Astrocyte (in vitro differentiated cells and primary cell): Measurements from ENCODE around the gene MS4A6E. TPM values are rescaled to one million over a fixed set of nuclear protein-coding genes. Genes with fewer than 3 reads are reported as not detected.
A peak's percentile ranks its signal among the peaks of the same experiment; 100 is the strongest.
"Not testable (repeated sequence)": the region's sequence is repeated elsewhere in the genome, so short reads cannot be mapped to it uniquely, and the experiment has no call there.

Source experiments
- DNase-seq: peaks from one replicate; pipeline ENCODE4 v3.0.0-alpha.2; 2010; ENCODE audit warnings: low read depth
- FAIRE-seq: peaks from 2 replicates; lab custom pipeline; 2011; peaks lifted over from hg19 to GRCh38; lab: Jason Lieb, UNC
- H2AFZ ChIP-seq: 2 replicates; pipeline ENCODE4 v1.6.0; 2012; ENCODE audit warnings: low read depth, low read length, inconsistent platforms
- H3K27ac ChIP-seq: 2 replicates; pipeline ENCODE4 v1.5.1; 2011; ENCODE audit warnings: low read depth, low read length, inconsistent platforms
- H3K27me3 ChIP-seq: 2 replicates; pipeline ENCODE4 v1.6.0; 2011; ENCODE audit warnings: low read length, inconsistent platforms; ENCODE audit not compliant: insufficient read depth
- H3K36me3 ChIP-seq: 2 replicates; pipeline ENCODE4 v1.5.1; 2011; ENCODE audit warnings: low read length, inconsistent platforms; ENCODE audit not compliant: insufficient read depth
- H3K4me1 ChIP-seq: 2 replicates; pipeline ENCODE4 v1.5.1; 2011; ENCODE audit warnings: low read length, inconsistent platforms; ENCODE audit not compliant: insufficient read depth
- H3K4me2 ChIP-seq: 2 replicates; pipeline ENCODE4 v1.6.0; 2012; ENCODE audit warnings: low read length, inconsistent platforms
- H3K4me3 ChIP-seq: 2 replicates; pipeline ENCODE4 v1.5.1; 2011; ENCODE audit warnings: low read depth, mild to moderate bottlenecking, low read length, inconsistent platforms; ENCODE audit not compliant: insufficient read depth
- H3K79me2 ChIP-seq: 2 replicates; pipeline ENCODE4 v1.6.0; 2012; ENCODE audit warnings: mild to moderate bottlenecking, low read length, inconsistent platforms; ENCODE audit not compliant: insufficient read depth
- H3K9ac ChIP-seq: 2 replicates; pipeline ENCODE4 v1.6.0; 2012; ENCODE audit warnings: mild to moderate bottlenecking, low read length, inconsistent platforms
- H3K9me3 ChIP-seq: 2 replicates; pipeline ENCODE4 v1.5.1; 2012; ENCODE audit warnings: low read depth, mild to moderate bottlenecking, low read length, inconsistent platforms; ENCODE audit not compliant: insufficient read depth
- H4K20me1 ChIP-seq: 2 replicates; pipeline ENCODE4 v1.6.0; 2012; ENCODE audit warnings: low read length, inconsistent platforms; ENCODE audit not compliant: insufficient read depth
- H3K27ac Mint-ChIP-seq: one replicate; pipeline ENCODE4 v1.8.0; 2021; ENCODE audit warnings: mild to moderate bottlenecking, mixed read lengths; ENCODE audit not compliant: unreplicated experiment
- H3K27me3 Mint-ChIP-seq: one replicate; pipeline ENCODE4 v1.8.0; 2021; ENCODE audit warnings: low read depth, mixed read lengths; ENCODE audit not compliant: unreplicated experiment
- H3K36me3 Mint-ChIP-seq: one replicate; pipeline ENCODE4 v1.8.0; 2021; ENCODE audit warnings: low read depth, mixed read lengths; ENCODE audit not compliant: unreplicated experiment
- H3K4me1 Mint-ChIP-seq: one replicate; pipeline ENCODE4 v1.8.0; 2021; ENCODE audit warnings: low read depth, mixed read lengths; ENCODE audit not compliant: unreplicated experiment
- H3K4me3 Mint-ChIP-seq: one replicate; pipeline ENCODE4 v1.8.0; 2021; ENCODE audit warnings: mild to moderate bottlenecking, moderate library complexity, mixed read lengths; ENCODE audit not compliant: unreplicated experiment
- H3K9me3 Mint-ChIP-seq: one replicate; pipeline ENCODE4 v1.8.0; 2021; ENCODE audit warnings: mild to moderate bottlenecking, mixed read lengths; ENCODE audit not compliant: unreplicated experiment
- EZH2 ChIP-seq: IDR thresholded peaks from 2 replicates; pipeline ENCODE4 v1.6.1; 2012; ENCODE audit warnings: mild to moderate bottlenecking, low read length, inconsistent platforms; ENCODE audit not compliant: insufficient read depth
- total RNA-seq: library from RNA; stranded (reverse); gene quantifications from 2 replicates; pipeline ENCODE4 v1.2.1, GENCODE V29; 2021
- TF ChIP-seq, protein P1 (sequence below): IDR thresholded peaks from 2 replicates; pipeline ENCODE4 v1.5.1; 2011; ENCODE audit warnings: low read depth, mild to moderate bottlenecking, inconsistent platforms, low read length, moderate library complexity; ENCODE audit not compliant: insufficient read depth

Gene MS4A6E
- total RNA-seq, 1 donor from 2014 or later: not detected

DNA sequence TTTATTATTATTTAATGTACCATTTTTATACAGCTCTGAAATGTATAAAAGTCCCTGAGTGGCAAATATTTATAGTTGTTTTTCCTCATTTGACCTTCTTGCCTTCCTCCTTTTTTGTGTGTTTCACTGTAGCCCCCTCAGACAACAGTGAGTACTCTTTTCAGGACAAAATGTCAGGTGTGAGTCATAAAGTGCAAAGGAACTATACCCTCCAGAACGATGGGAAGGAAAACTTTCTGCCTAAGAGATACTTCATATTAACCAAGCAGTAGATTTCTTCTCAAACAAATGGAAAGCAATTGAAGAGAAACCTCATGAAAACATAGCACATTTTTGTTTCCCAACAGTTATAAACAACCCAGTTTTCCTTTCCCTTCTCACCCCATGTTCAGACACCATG, 35.2 kb downstream of the MS4A6E start:
- Mint-ChIP-seq H3K36me3 (no peaks in the 10 kb centered on the region), H3K4me1 (no peaks in the 10 kb centered on the region), H3K27ac (no peak overlapping the region), H3K4me3 (no peak overlapping the region), H3K27me3 (peaks cover 4% of the 10 kb centered on the region), H3K9me3 (peaks cover 7% of the 10 kb centered on the region)
- TF ChIP-seq, protein P1, sequence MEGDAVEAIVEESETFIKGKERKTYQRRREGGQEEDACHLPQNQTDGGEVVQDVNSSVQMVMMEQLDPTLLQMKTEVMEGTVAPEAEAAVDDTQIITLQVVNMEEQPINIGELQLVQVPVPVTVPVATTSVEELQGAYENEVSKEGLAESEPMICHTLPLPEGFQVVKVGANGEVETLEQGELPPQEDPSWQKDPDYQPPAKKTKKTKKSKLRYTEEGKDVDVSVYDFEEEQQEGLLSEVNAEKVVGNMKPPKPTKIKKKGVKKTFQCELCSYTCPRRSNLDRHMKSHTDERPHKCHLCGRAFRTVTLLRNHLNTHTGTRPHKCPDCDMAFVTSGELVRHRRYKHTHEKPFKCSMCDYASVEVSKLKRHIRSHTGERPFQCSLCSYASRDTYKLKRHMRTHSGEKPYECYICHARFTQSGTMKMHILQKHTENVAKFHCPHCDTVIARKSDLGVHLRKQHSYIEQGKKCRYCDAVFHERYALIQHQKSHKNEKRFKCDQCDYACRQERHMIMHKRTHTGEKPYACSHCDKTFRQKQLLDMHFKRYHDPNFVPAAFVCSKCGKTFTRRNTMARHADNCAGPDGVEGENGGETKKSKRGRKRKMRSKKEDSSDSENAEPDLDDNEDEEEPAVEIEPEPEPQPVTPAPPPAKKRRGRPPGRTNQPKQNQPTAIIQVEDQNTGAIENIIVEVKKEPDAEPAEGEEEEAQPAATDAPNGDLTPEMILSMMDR: no peak
- no peak overlapping the region for H3K4me3 ChIP-seq
- H3K79me2 ChIP-seq: no peaks in the 10 kb centered on the region
- no peak overlapping the region for H3K27ac ChIP-seq
- DNase-seq: no peak
- H3K4me1 ChIP-seq: no peaks in the 10 kb centered on the region
- H4K20me1 ChIP-seq: peaks cover 4% of the 10 kb centered on the region
- FAIRE-seq: no peak
- no peak overlapping the region for H3K4me2 ChIP-seq
- no peaks in the 10 kb centered on the region for H3K36me3 ChIP-seq
- H2AFZ ChIP-seq: no peak overlapping the region
- no peaks in the 10 kb centered on the region for H3K27me3 ChIP-seq
- no peak overlapping the region for H3K9ac ChIP-seq
- H3K9me3 ChIP-seq: peaks cover 5% of the 10 kb centered on the region

DNA sequence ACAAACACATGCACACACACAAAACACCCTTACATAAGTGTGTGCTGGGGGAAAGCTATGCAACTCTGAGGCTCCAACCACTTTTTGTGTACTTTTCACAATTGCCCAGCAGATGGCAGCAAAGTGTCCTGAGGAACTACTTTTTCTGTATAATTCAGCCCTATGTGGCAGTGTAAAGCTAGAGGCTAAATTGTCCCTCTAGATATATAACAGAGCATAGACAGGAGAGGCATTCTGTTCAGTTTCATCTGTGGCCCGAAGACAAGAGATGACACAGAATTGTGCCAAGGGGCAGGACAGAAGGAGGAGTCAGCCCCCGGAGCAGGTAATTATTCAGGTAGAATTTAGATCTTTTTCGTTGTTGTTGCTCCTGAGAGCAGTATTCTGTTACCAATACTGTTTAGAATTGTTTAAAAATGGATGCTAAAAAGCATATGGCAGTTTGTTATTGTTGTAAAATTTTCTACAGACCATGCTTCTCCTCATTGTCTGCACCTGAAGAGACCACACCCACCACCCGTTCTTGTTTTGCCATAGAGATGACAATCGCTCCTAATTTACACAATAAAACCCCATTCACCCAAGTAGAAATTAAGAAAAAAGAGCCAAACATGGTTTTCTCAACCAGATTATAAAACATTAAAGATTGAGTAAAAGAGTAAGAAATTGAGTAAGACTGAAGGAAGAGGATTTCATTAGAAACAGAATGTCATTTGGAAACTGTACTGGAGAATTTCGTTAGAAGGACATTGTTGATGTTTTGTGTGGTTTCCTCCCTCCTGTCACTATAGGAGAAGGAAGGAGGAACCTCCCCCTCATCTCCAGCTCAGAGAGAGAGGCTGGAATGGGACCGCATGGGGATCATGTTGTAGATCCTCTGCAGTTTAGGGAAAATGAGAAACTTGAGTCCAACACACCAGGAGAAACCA, 36.8 kb downstream of the MS4A6E start:
- peaks cover 5% of the 10 kb centered on the region for H3K9me3 ChIP-seq
- H3K4me3 Mint-ChIP-seq: no peak overlapping the region
- H3K27ac ChIP-seq: no peak overlapping the region
- DNase-seq (peak; percentile 9), FAIRE-seq (no peak)
- peaks cover 10% of the 10 kb centered on the region for H3K9me3 Mint-ChIP-seq
- H3K27me3 ChIP-seq: no peaks in the 10 kb centered on the region
- H3K27me3 Mint-ChIP-seq: peaks cover 4% of the 10 kb centered on the region
- no peak overlapping the region for H3K27ac Mint-ChIP-seq
- H3K9ac ChIP-seq: no peak overlapping the region
- H3K4me2 ChIP-seq: no peak overlapping the region
- peaks cover 4% of the 10 kb centered on the region for H4K20me1 ChIP-seq
- no peaks in the 10 kb centered on the region for H3K36me3 Mint-ChIP-seq
- H2AFZ ChIP-seq: no peak overlapping the region
- H3K4me1 ChIP-seq: no peaks in the 10 kb centered on the region
- no peaks in the 10 kb centered on the region for H3K79me2 ChIP-seq
- H3K4me3 ChIP-seq: no peak overlapping the region
- no peaks in the 10 kb centered on the region for H3K4me1 Mint-ChIP-seq
- no peaks in the 10 kb centered on the region for H3K36me3 ChIP-seq
- TF ChIP-seq, protein P1: peak; percentile 71
- no peak for TF ChIP-seq EZH2

DNA sequence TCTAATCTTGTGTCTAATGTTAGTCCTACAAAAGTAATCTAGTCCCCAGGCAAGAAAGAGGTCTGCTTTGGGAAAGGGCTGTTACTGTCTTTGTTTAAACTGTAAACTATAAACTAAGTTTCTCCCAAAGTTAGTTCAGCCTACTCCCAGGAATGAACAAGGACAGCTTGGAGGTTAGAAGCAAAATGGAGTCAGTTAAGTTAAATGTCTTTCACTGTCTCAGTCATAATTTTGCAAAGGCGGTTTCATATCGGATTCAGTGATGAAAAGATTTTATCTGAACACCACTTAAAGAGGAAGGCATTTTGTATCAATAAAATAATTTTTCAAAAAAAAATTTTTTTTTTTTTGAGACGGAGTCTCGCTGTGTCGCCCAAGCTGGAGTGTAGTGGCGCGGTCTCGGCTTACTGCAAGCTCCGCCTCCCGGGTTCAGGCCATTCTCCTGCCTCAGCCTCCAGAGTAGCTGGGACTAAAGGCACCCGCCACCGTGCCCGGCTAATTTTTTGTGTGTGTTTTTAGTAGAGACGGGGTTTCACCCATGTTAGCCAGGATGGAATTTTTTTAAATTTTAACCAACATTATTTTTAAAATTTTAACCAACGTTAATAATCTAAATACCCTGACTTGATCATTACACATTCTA, 39.3 kb downstream of the MS4A6E start:
- not testable (repeated sequence) for H3K9me3 ChIP-seq, H3K9me3 Mint-ChIP-seq, H3K36me3 ChIP-seq, H3K4me3 ChIP-seq, H3K4me1 ChIP-seq, H4K20me1 ChIP-seq, H3K4me1 Mint-ChIP-seq, DNase-seq, H3K27me3 Mint-ChIP-seq, H3K27me3 ChIP-seq, H3K36me3 Mint-ChIP-seq, H3K4me2 ChIP-seq, H3K4me3 Mint-ChIP-seq, FAIRE-seq, H3K79me2 ChIP-seq, H3K27ac ChIP-seq, H3K27ac Mint-ChIP-seq, H3K9ac ChIP-seq, H2AFZ ChIP-seq
